Esophagus squamous epithelium (tissue), 4 donors: ENCODE results near the gene DPYSL4.

Experiments
- POLR2A ChIP-seq, 4 donors: fragments of 450-650 bp; IDR thresholded peaks; one replicate each; pipeline ENCODE4 v1.6.1; 2017; ENCODE audit warnings: antibody characterized with exemption in 4 of 4, mild to moderate bottlenecking in 4 of 4, moderate library complexity in 3 of 4
- TF ChIP-seq, protein P1 (sequence below), 6 experiments: fragments of 450-650 bp in 4 of 6; fragments of 200-600 bp in 2 of 6; sonication (generic) in 2 of 6; IDR thresholded peaks; one replicate each; pipeline ENCODE4 v1.5.1; 2016 to 2019; ENCODE audit warnings: antibody characterized with exemption in 6 of 6, mild to moderate bottlenecking in 4 of 6, moderate library complexity in 4 of 6

- TF ChIP-seq, protein P1, sequence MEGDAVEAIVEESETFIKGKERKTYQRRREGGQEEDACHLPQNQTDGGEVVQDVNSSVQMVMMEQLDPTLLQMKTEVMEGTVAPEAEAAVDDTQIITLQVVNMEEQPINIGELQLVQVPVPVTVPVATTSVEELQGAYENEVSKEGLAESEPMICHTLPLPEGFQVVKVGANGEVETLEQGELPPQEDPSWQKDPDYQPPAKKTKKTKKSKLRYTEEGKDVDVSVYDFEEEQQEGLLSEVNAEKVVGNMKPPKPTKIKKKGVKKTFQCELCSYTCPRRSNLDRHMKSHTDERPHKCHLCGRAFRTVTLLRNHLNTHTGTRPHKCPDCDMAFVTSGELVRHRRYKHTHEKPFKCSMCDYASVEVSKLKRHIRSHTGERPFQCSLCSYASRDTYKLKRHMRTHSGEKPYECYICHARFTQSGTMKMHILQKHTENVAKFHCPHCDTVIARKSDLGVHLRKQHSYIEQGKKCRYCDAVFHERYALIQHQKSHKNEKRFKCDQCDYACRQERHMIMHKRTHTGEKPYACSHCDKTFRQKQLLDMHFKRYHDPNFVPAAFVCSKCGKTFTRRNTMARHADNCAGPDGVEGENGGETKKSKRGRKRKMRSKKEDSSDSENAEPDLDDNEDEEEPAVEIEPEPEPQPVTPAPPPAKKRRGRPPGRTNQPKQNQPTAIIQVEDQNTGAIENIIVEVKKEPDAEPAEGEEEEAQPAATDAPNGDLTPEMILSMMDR (IDR thresholded peaks at IDR 0.05): no peak
- TF ChIP-seq POLR2A (IDR thresholded peaks at IDR 0.05): no peak
These were observed 17.5 kb downstream of the DPYSL4 start for GRCh38 chr10:132204078-132204780.
